Thoracic aorta (tissue), 2 donors: ENCODE results near the gene OR52M1. TPM values are rescaled to one million over a fixed set of nuclear protein-coding genes. Genes with fewer than 3 reads are reported as not detected.
"Not testable (repeated sequence)": the region's sequence is repeated elsewhere in the genome, so short reads cannot be mapped to it uniquely, and the experiment has no call there.

Experiments
- ATAC-seq: fragments of 150-250 bp; one replicate; pipeline ENCODE4 v1.8.0; 2017; ENCODE audit warnings: low read depth; ENCODE audit not compliant: insufficient number of reproducible peaks, low FRiP score
- DNase-seq: peaks from one replicate; pipeline ENCODE4 v3.0.0-alpha.2; 2020; ENCODE audit warnings: low spot score
- H3K27ac ChIP-seq, 2 donors: fragments of 200-600 bp; sonication (generic); 1 replicate in 1 of 2; 2 replicates in 1 of 2; pipeline ENCODE4 v1.5.1; 2016; ENCODE audit warnings: mild to moderate bottlenecking in 2 of 2, moderate library complexity in 2 of 2
- H3K27me3 ChIP-seq: fragments of 200-600 bp; sonication (generic); replicated peaks from 2 replicates; pipeline ENCODE4 v1.6.0; 2016; ENCODE audit warnings: mild to moderate bottlenecking; ENCODE audit not compliant: insufficient read depth
- H3K36me3 ChIP-seq: fragments of 200-600 bp; sonication (generic); one replicate; pipeline ENCODE4 v1.5.1; 2016
- H3K4me1 ChIP-seq, 2 donors: fragments of 200-600 bp; sonication (generic); 1 replicate in 1 of 2; 2 replicates in 1 of 2; pipeline versions ENCODE4 v1.5.1 to v1.6.0; 2016; ENCODE audit warnings: low read depth in 2 of 2, mild to moderate bottlenecking in 1 of 2; ENCODE audit not compliant: control insufficient read depth in 1 of 2
- H3K4me3 ChIP-seq: fragments of 200-600 bp; sonication (generic); 2 replicates; pipeline ENCODE4 v1.5.1; 2016; ENCODE audit warnings: mild to moderate bottlenecking
- H3K9me3 ChIP-seq: fragments of 200-600 bp; sonication (generic); 2 replicates; pipeline ENCODE4 v1.5.1; 2016
- total RNA-seq, 2 donors: library from RNA; depleted of rRNA; stranded (reverse); fragments of >200 nt; gene quantifications; one replicate each; pipeline versions ENCODE4 v1.1.0 to v1.2.3, GENCODE V29; 2016
- TF ChIP-seq, protein P1 (sequence below): fragments of 200-600 bp; sonication (generic); IDR thresholded peaks from one replicate; pipeline ENCODE4 v1.5.1; 2019; ENCODE audit warnings: antibody characterized with exemption

The OR52M1 gene
- total RNA-seq, 2 donors from 2014 or later: not detected

GRCh38 chr11:4523666-4524065, 21.3 kb upstream of the OR52M1 start:
- H3K9me3 ChIP-seq: no peaks in the 10 kb centered on the region
- DNase-seq (no peak), ATAC-seq (no peak)
- no peaks in the 10 kb centered on the region for H3K4me1 ChIP-seq
- no peak overlapping the region for H3K4me3 ChIP-seq
- H3K36me3 ChIP-seq: no peaks in the 10 kb centered on the region
- no peaks in the 10 kb centered on the region for H3K27me3 ChIP-seq
- H3K27ac ChIP-seq: no peak overlapping the region
- TF ChIP-seq, protein P1, sequence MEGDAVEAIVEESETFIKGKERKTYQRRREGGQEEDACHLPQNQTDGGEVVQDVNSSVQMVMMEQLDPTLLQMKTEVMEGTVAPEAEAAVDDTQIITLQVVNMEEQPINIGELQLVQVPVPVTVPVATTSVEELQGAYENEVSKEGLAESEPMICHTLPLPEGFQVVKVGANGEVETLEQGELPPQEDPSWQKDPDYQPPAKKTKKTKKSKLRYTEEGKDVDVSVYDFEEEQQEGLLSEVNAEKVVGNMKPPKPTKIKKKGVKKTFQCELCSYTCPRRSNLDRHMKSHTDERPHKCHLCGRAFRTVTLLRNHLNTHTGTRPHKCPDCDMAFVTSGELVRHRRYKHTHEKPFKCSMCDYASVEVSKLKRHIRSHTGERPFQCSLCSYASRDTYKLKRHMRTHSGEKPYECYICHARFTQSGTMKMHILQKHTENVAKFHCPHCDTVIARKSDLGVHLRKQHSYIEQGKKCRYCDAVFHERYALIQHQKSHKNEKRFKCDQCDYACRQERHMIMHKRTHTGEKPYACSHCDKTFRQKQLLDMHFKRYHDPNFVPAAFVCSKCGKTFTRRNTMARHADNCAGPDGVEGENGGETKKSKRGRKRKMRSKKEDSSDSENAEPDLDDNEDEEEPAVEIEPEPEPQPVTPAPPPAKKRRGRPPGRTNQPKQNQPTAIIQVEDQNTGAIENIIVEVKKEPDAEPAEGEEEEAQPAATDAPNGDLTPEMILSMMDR: no peak

DNA sequence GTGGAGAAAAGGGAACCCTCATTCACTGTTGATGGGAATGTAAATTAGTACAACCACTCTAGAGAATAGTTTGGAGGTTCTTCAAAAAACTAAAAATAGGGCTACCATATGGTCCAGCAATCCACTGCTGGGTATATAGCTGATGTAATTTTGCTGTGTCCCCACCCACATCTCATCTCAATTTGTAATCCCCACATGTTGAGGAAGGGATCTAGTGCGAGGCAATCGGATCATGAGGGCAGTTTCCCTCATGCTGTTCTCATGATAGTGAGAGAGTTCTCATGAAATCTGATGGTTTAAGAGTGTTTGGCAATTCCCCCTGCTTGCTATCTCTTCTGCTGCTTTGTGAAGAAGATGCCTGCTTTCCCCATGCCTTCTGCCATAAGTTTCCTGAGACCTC, 17.1 kb upstream of the OR52M1 start:
- H3K36me3 ChIP-seq: no peaks in the 10 kb centered on the region
- ATAC-seq (no peak), DNase-seq (no peak)
- no peak overlapping the region for H3K4me3 ChIP-seq
- TF ChIP-seq, protein P1: no peak
- no peaks in the 10 kb centered on the region for H3K27me3 ChIP-seq
- H3K9me3 ChIP-seq: no peaks in the 10 kb centered on the region
- H3K4me1 ChIP-seq: no peaks in the 10 kb centered on the region
- H3K27ac ChIP-seq: no peak overlapping the region

DNA sequence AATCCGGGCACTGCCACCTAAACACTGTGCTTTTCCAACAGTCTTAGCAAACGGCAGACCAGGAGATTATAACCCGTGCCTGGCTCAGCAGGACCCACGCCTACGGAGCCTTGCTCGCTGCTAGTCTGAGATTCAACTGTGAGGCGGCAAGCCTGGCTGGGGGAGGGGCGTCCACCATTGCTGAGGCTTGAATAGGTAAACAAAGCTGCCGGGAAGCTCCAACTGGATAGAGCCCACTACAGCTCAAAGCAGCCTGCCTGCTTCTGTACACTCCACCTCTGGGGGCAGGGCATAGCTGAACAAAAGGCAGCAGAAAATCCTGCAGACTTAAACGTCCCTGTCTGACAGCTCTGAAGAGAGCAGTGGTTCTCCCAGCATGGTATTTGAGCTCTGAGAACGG, 13.3 kb upstream of the OR52M1 start:
- not testable (repeated sequence) for H3K27ac ChIP-seq, H3K27me3 ChIP-seq, ATAC-seq, H3K4me1 ChIP-seq, H3K9me3 ChIP-seq, H3K4me3 ChIP-seq, H3K36me3 ChIP-seq, DNase-seq

GRCh38 chr11:4539603-4540219, 5.3 kb upstream of the OR52M1 start:
- Histone ChIP-seq H3K27me3 (no peaks in the 10 kb centered on the region), H3K27ac (no peak overlapping the region), H3K9me3 (no peaks in the 10 kb centered on the region), H3K4me3 (no peak overlapping the region), H3K36me3 (no peaks in the 10 kb centered on the region), H3K4me1 (no peaks in the 10 kb centered on the region)
- DNase-seq (peak; percentile 6), ATAC-seq (no peak)
- TF ChIP-seq, protein P1: peak; percentile 39

- Histone ChIP-seq H3K27ac (no peak overlapping the region), H3K4me1 (no peaks in the 10 kb centered on the region), H3K9me3 (no peaks in the 10 kb centered on the region), H3K27me3 (no peaks in the 10 kb centered on the region), H3K36me3 (no peaks in the 10 kb centered on the region), H3K4me3 (no peak overlapping the region)
- ATAC-seq (no peak), DNase-seq (no peak)
- TF ChIP-seq, protein P1: no peak
Observed at GRCh38 chr11:4541071-4541470, 3.9 kb upstream of the OR52M1 start.

- no peaks in the 10 kb centered on the region for H3K27me3 ChIP-seq
- H3K9me3 ChIP-seq: no peaks in the 10 kb centered on the region
- H3K36me3 ChIP-seq: no peaks in the 10 kb centered on the region
- no peak overlapping the region for H3K4me3 ChIP-seq
- TF ChIP-seq, protein P1: no peak
- no peaks in the 10 kb centered on the region for H3K4me1 ChIP-seq
- DNase-seq: no peak
- no peak overlapping the region for H3K27ac ChIP-seq
- ATAC-seq: no peak
Observed at GRCh38 chr11:4543561-4543960, 1.4 kb upstream of the OR52M1 start.
